GM12891 (cell line): ENCODE results near the gene CDH19.

ENCODE experiments used
- PAX5 ChIP-seq: IDR thresholded peaks from 2 replicates; pipeline ENCODE4 v1.6.1; 2011; ENCODE audit warnings: low read length, moderate library complexity, mild to moderate bottlenecking; ENCODE audit not compliant: insufficient read depth, severe bottlenecking
- POLR2A ChIP-seq: IDR thresholded peaks from 2 replicates; pipeline ENCODE4 v1.6.1; 2011; ENCODE audit warnings: low read depth, low read length, control low read depth
- POLR2AphosphoS5 ChIP-seq: IDR thresholded peaks from 2 replicates; pipeline ENCODE4 v1.6.1; 2011; ENCODE audit warnings: low read depth, low read length, control low read depth
- TAF1 ChIP-seq: IDR thresholded peaks from 2 replicates; pipeline ENCODE4 v1.6.1; 2011; ENCODE audit warnings: low read depth, low read length, control low read depth

DNA sequence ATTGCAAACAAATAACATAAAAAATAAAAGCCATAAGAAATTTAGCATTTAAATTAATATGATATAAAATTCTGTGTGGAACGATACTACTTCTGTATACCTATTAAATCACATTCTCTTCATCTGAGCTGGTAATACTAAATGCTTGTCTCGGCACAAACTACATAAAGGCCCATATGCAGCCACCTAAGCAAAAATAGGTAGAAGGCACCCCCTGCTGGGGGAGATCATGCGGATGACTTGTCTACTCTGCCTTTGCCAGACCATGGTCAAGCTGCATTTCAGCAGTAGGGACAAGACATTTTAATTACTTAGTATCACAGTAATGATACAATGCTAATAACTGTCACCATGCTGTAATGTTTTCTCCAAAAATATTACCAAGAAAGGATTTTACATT lies 108.0 kb downstream of the CDH19 start:
- TF ChIP-seq POLR2AphosphoS5 (no peak), POLR2A (no peak), TAF1 (no peak), PAX5 (no peak)
